PFSK-1 (cell line): ENCODE data around the gene POC1B.

Experiments
- POLR2AphosphoS5 ChIP-seq: IDR thresholded peaks from 2 replicates; pipeline ENCODE4 v1.6.1; 2012; ENCODE audit warnings: low read depth, mild to moderate bottlenecking, control low read depth, low read length, moderate library complexity
- REST ChIP-seq, 2 experiments: IDR thresholded peaks; 2 replicates each; pipeline versions ENCODE4 v1.6.1 to v1.8.0; 2011 to 2012; ENCODE audit warnings: low read depth in 2 of 2, low read length in 2 of 2, control low read depth in 1 of 2, inconsistent platforms in 1 of 2, mild to moderate bottlenecking in 1 of 2, moderate library complexity in 1 of 2; ENCODE audit not compliant: insufficient read depth in 1 of 2
- SIN3A ChIP-seq: IDR thresholded peaks from 2 replicates; pipeline ENCODE4 v1.6.1; 2012; ENCODE audit warnings: mild to moderate bottlenecking, low read length, moderate library complexity, borderline replicate concordance; ENCODE audit not compliant: insufficient read depth
- TAF1 ChIP-seq: IDR thresholded peaks from 2 replicates; pipeline ENCODE4 v1.6.1; 2012; ENCODE audit warnings: low read length, control low read depth, borderline replicate concordance; ENCODE audit not compliant: insufficient read depth

GRCh38 chr12:89424846-89425245 is 101.0 kb downstream of the POC1B start:
- TF ChIP-seq POLR2AphosphoS5 (no peak), TAF1 (no peak), SIN3A (no peak), REST (IDR thresholded peaks at IDR 0.05; ENCODE audit: insufficient read depth in 1 of 2, low read depth in 2 of 2, low read length in 2 of 2) (no peak)
